SK-N-SH (cell line): ENCODE measurements around the gene ASCC1. TPM values are rescaled to one million over a fixed set of nuclear protein-coding genes. Genes with fewer than 3 reads are reported as not detected.

Experiments
- CTCF ChIA-PET: fragments of 300-600, 350-600 bp; formaldehyde crosslinking; extraction: SDS; loops from one replicate; lab custom pipeline; 2021; lab: Yijun Ruan, JAX
- POLR2A ChIA-PET: fragments of 350-600 bp; sonication (Branson Sonifier 250); formaldehyde crosslinking; extraction: SDS; loops from one replicate; lab custom pipeline; 2020; ENCODE audit warnings: antibody characterized with exemption, inconsistent platforms; lab: Yijun Ruan, JAX
- DNase-seq: peaks from one replicate; pipeline ENCODE4 v3.0.0; 2012
- H2AFZ ChIP-seq: fragments of 200-600 bp; sonication (generic); 2 replicates; pipeline ENCODE4 v1.8.1; 2016; ENCODE audit warnings: antibody characterized with exemption, mild to moderate bottlenecking, low read depth
- H3F3A ChIP-seq: fragments of 200-600 bp; sonication (generic); replicated peaks from 2 replicates; pipeline ENCODE3; 2016; ENCODE audit warnings: antibody characterized with exemption, mild to moderate bottlenecking; ENCODE audit not compliant: insufficient read depth
- H3K27ac ChIP-seq, 2 experiments: fragments of 200-500 bp in 1 of 2; fragments of 200-600 bp in 1 of 2; sonication (Bioruptor generic) in 1 of 2; sonication (generic), shearing (Covaris generic) in 1 of 2; 2 replicates each; pipeline versions ENCODE4 v1.5.1 to v1.6.1; 2014 to 2016; ENCODE audit warnings: low read depth in 2 of 2, inconsistent platforms in 1 of 2, low read length in 1 of 2, mild to moderate bottlenecking in 1 of 2, mixed read lengths in 1 of 2
- H3K27me3 ChIP-seq: fragments of 200-600 bp; sonication (generic), shearing (Covaris generic); 2 replicates; pipeline ENCODE4 v1.6.1; 2016; ENCODE audit warnings: mixed run types; ENCODE audit not compliant: insufficient read depth
- H3K36me3 ChIP-seq, 2 experiments: fragments of 200-500 bp in 1 of 2; fragments of 200-600 bp in 1 of 2; sonication (Bioruptor generic) in 1 of 2; sonication (generic) in 1 of 2; replicated peaks in 1 of 2; 2 replicates each; pipeline versions ENCODE3 to v1.5.1; 2014 to 2016; ENCODE audit warnings: low read length in 1 of 2, mild to moderate bottlenecking in 1 of 2; ENCODE audit not compliant: insufficient read depth in 2 of 2, control insufficient read depth in 1 of 2
- H3K4me1 ChIP-seq, 2 experiments: fragments of 200-500 bp in 1 of 2; fragments of 200-600 bp in 1 of 2; sonication (Bioruptor generic) in 1 of 2; sonication (generic), shearing (Covaris generic) in 1 of 2; 2 replicates each; pipeline versions ENCODE4 v1.5.1 to v1.6.1; 2014 to 2016; ENCODE audit warnings: low read depth in 1 of 2, low read length in 1 of 2, mixed run types in 1 of 2; ENCODE audit not compliant: insufficient read depth in 2 of 2, control insufficient read depth in 1 of 2
- H3K4me2 ChIP-seq: fragments of 200-600 bp; sonication (generic), shearing (Covaris generic); 2 replicates; pipeline ENCODE4 v1.6.1; 2017; ENCODE audit warnings: mixed run types
- H3K4me3 ChIP-seq, 2 experiments: fragments of 200-500 bp in 1 of 2; fragments of 200-600 bp in 1 of 2; sonication (Bioruptor generic) in 1 of 2; sonication (generic), shearing (Covaris generic) in 1 of 2; 2 replicates each; pipeline versions ENCODE4 v1.5.1 to v1.8.1; 2014 to 2016; ENCODE audit warnings: low read depth in 2 of 2, inconsistent platforms in 1 of 2, low read length in 1 of 2, mild to moderate bottlenecking in 1 of 2, mixed read lengths in 1 of 2, moderate library complexity in 1 of 2
- H3K79me2 ChIP-seq: fragments of 200-600 bp; sonication (generic); 2 replicates; pipeline ENCODE4 v1.8.1; 2017; ENCODE audit warnings: mild to moderate bottlenecking; ENCODE audit not compliant: insufficient read depth
- H3K9ac ChIP-seq: fragments of 200-600 bp; sonication (generic); 2 replicates; pipeline ENCODE4 v1.6.1; 2017; ENCODE audit warnings: mixed run types
- H3K9me2 ChIP-seq: fragments of 200-600 bp; sonication (generic); 2 replicates; pipeline ENCODE4 v1.6.1; 2017; ENCODE audit warnings: mixed run types
- H3K9me3 ChIP-seq: fragments of 200-600 bp; sonication (generic); 2 replicates; pipeline ENCODE4 v1.6.1; 2017; ENCODE audit warnings: mixed run types, mild to moderate bottlenecking, moderate library complexity
- H4K20me1 ChIP-seq: fragments of 200-600 bp; sonication (generic); 2 replicates; pipeline ENCODE4 v1.6.1; 2017; ENCODE audit warnings: mild to moderate bottlenecking, mixed run types; ENCODE audit not compliant: insufficient read depth
- CTCF ChIP-seq: fragments of 200-600 bp; sonication (generic); IDR thresholded peaks from 2 replicates; pipeline ENCODE4 v1.6.1; 2017; ENCODE audit warnings: antibody characterized with exemption, mild to moderate bottlenecking, moderate library complexity
- EP300 ChIP-seq, 2 experiments: IDR thresholded peaks; 2 replicates each; pipeline versions ENCODE4 v1.4.0 to v1.6.1; 2012; ENCODE audit warnings: borderline replicate concordance in 1 of 2, low read depth in 1 of 2, low read length in 1 of 2
- FOSL2 ChIP-seq: IDR thresholded peaks from 2 replicates; pipeline ENCODE4 v1.4.0; 2012; ENCODE audit warnings: low read depth, mild to moderate bottlenecking, moderate library complexity, borderline replicate concordance
- FOXM1 ChIP-seq: IDR thresholded peaks from 2 replicates; pipeline ENCODE4 v1.4.0; 2012; ENCODE audit warnings: low read depth, mild to moderate bottlenecking
- GATA2 ChIP-seq: sonication (generic); formaldehyde crosslinking; IDR thresholded peaks from 2 replicates; pipeline ENCODE4 v1.5.0; 2020; ENCODE audit warnings: mild to moderate bottlenecking, missing genetic modification reagents
- POLR2AphosphoS5 ChIP-seq: IDR thresholded peaks from 2 replicates; pipeline ENCODE4 v1.6.1; 2012; ENCODE audit warnings: low read depth, low read length
- RCOR1 ChIP-seq: fragments of 150-350 bp; IDR thresholded peaks from 2 replicates; pipeline ENCODE4 v1.6.1; 2017; ENCODE audit warnings: antibody characterized with exemption, low read length
- RXRA ChIP-seq: IDR thresholded peaks from 2 replicates; pipeline ENCODE4 v1.4.0; 2012; ENCODE audit warnings: low read depth, mild to moderate bottlenecking, borderline replicate concordance
- SMC3 ChIP-seq: IDR thresholded peaks from 2 replicates; pipeline ENCODE4 v1.6.1; 2012; ENCODE audit warnings: low read depth, low read length, improper control_type of control experiment
- TAF1 ChIP-seq: IDR thresholded peaks from 2 replicates; pipeline ENCODE4 v1.6.1; 2012; ENCODE audit warnings: low read depth, mild to moderate bottlenecking, low read length, moderate library complexity, borderline replicate concordance
- TCF12 ChIP-seq: IDR thresholded peaks from 2 replicates; pipeline ENCODE4 v1.4.0; 2012
- YY1 ChIP-seq: IDR thresholded peaks from 2 replicates; pipeline ENCODE4 v1.4.0; 2012; ENCODE audit warnings: low read depth, mild to moderate bottlenecking
- WGBS: methylation state at CpG from one replicate; pipeline ENCODE4 v1.1.6; 2017; ENCODE audit warnings: low lambda C conversion rate; 5-methylcytosine and 5-hydroxymethylcytosine counted together
- polyA plus RNA-seq, 3 experiments: library from polyadenylated mRNA; depleted of rRNA; stranded (reverse); fragments of >200 nt; gene quantifications; 2 replicates each; pipeline ENCODE4 v1.2.3, GENCODE V29; 2012
- TF ChIP-seq, protein P1 (sequence below): fragments of 150-350 bp; IDR thresholded peaks from 2 replicates; pipeline ENCODE4 v1.6.1; 2017; ENCODE audit warnings: antibody characterized with exemption, low read length, low read depth, borderline replicate concordance
- TF ChIP-seq, protein P2 (sequence below): IDR thresholded peaks from 2 replicates; pipeline ENCODE4 v1.4.0; 2012; ENCODE audit warnings: low read depth, borderline replicate concordance
- TF ChIP-seq, protein P3 (sequence below): IDR thresholded peaks from 2 replicates; pipeline ENCODE4 v1.4.0; 2012; ENCODE audit warnings: low read depth

The ASCC1 gene
- polyA plus RNA-seq, 1 of the 3 experiments (the other 2 are of a cell fraction): 15.0 TPM

DNA sequence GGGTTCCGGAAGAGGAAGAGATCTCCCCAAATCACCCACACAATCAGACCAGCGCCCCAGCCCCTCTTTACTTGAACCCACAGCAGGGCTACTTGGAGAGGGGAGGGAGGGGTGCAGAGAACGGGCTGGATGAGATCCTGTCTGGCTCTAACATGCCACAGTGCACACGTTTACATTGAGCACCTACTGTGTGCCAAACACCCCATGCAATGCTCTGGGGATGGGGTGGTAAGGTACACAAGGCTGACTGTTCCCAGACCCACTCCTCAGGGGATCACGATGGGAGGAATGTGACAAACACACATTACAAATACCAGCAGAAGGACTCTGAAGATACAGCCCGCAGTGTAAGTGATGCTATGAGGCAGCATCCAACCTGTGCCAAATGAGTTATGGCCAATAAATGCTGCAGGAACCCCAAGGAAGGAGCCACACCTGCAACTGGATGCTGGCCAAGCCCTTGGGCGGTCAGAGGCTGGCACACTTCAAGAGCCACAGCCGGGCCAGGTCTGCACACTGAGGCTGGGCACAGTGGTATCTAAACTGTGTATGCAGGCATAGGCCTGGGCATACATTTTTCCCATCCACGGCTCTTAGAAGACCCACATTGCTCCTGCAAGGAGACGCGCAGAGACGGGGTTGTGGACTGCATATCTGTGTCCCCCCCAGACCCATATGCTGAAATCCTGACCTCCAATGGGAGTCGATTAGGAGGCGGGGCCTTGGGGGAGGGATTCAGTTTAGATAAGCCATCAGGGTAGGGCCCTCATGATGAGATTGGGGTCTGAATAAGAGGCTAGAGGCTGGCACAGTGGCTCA, 134.1 kb downstream of the ASCC1 start:
- no peaks in the 10 kb centered on the region for H3K9me2 ChIP-seq
- CTCF ChIA-PET: interaction anchor here (0.7 kb wide), 1 partner anchor 33 kb away, joined by 3 read pairs; no protein-coding TSS in a partner anchor
- H3F3A ChIP-seq: no peaks in the 10 kb centered on the region
- POLR2A ChIA-PET: no interaction called here
- DNase-seq: peak; percentile 23
- H3K27ac ChIP-seq: no peak overlapping the region
- no peak overlapping the region for H3K9ac ChIP-seq
- peaks cover 0 to 11% of the 10 kb centered on the region in 2 experiments; a peak in 1 of 4 replicates for H3K4me1 ChIP-seq
- no peak overlapping the region for H3K4me3 ChIP-seq
- 82% methylated on average over 12 of the region's 14 CpGs for WGBS
- TF ChIP-seq YY1 (no peak), GATA2 (CRISPR knock-in tag) (no peak), FOSL2 (no peak), POLR2AphosphoS5 (no peak), CTCF (no peak), SMC3 (no peak), RCOR1 (no peak), TCF12 (no peak), RXRA (no peak), TAF1 (no peak), FOXM1 (no peak), EP300 (IDR thresholded peaks at IDR 0.05; ENCODE audit: borderline replicate concordance in 1 of 2, low read depth in 1 of 2, low read length in 1 of 2) (no peak)
- TF ChIP-seq, protein P1, sequence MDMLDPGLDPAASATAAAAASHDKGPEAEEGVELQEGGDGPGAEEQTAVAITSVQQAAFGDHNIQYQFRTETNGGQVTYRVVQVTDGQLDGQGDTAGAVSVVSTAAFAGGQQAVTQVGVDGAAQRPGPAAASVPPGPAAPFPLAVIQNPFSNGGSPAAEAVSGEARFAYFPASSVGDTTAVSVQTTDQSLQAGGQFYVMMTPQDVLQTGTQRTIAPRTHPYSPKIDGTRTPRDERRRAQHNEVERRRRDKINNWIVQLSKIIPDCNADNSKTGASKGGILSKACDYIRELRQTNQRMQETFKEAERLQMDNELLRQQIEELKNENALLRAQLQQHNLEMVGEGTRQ: no peak
- TF ChIP-seq, protein P2, sequence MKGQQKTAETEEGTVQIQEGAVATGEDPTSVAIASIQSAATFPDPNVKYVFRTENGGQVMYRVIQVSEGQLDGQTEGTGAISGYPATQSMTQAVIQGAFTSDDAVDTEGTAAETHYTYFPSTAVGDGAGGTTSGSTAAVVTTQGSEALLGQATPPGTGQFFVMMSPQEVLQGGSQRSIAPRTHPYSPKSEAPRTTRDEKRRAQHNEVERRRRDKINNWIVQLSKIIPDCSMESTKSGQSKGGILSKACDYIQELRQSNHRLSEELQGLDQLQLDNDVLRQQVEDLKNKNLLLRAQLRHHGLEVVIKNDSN: no peak
- TF ChIP-seq, protein P3, sequence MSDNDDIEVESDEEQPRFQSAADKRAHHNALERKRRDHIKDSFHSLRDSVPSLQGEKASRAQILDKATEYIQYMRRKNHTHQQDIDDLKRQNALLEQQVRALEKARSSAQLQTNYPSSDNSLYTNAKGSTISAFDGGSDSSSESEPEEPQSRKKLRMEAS: no peak
- H2AFZ ChIP-seq: no peak overlapping the region
- no peaks in the 10 kb centered on the region for H3K79me2 ChIP-seq
- no peaks in the 10 kb centered on the region for H3K36me3 ChIP-seq
- no peaks in the 10 kb centered on the region for H3K9me3 ChIP-seq
- no peaks in the 10 kb centered on the region for H3K27me3 ChIP-seq
- no peaks in the 10 kb centered on the region for H4K20me1 ChIP-seq
- H3K4me2 ChIP-seq: no peak overlapping the region
